IMR-90 (cell line): ENCODE measurements around the gene PDE4DIP.
"Not testable (repeated sequence)": the region's sequence is repeated elsewhere in the genome, so short reads cannot be mapped to it uniquely, and the experiment has no call there.

Source experiments
- BHLHE40 ChIP-seq: fragments of 150-350 bp; IDR thresholded peaks from 2 replicates; pipeline ENCODE4 v1.6.1; 2016; ENCODE audit warnings: mild to moderate bottlenecking, low read depth, low read length
- CEBPB ChIP-seq: IDR thresholded peaks from 2 replicates; pipeline ENCODE4 v1.6.1; 2012; ENCODE audit warnings: low read depth, low read length, improper control_type of control experiment
- CHD1 ChIP-seq: IDR thresholded peaks from 2 replicates; pipeline ENCODE4 v1.6.1; 2012; ENCODE audit warnings: low read depth, low read length, improper control_type of control experiment
- MAZ ChIP-seq: IDR thresholded peaks from 2 replicates; pipeline ENCODE4 v1.6.1; 2012; ENCODE audit warnings: low read depth, mild to moderate bottlenecking, low read length, improper control_type of control experiment, moderate library complexity, borderline replicate concordance
- POLR2A ChIP-seq: IDR thresholded peaks from 2 replicates; pipeline ENCODE4 v1.6.1; 2012; ENCODE audit warnings: mild to moderate bottlenecking, low read depth, low read length
- SMC3 ChIP-seq: fragments of 150-350 bp; IDR thresholded peaks from 2 replicates; pipeline ENCODE4 v1.6.1; 2016; ENCODE audit warnings: low read depth, mild to moderate bottlenecking, antibody characterized with exemption, low read length, moderate library complexity
- TF ChIP-seq, protein P1 (sequence below): conservative IDR thresholded peaks from 2 replicates; pipeline ENCODE4 v1.5.1; 2012; ENCODE audit warnings: mild to moderate bottlenecking, low read depth, low read length, improper control_type of control experiment

DNA sequence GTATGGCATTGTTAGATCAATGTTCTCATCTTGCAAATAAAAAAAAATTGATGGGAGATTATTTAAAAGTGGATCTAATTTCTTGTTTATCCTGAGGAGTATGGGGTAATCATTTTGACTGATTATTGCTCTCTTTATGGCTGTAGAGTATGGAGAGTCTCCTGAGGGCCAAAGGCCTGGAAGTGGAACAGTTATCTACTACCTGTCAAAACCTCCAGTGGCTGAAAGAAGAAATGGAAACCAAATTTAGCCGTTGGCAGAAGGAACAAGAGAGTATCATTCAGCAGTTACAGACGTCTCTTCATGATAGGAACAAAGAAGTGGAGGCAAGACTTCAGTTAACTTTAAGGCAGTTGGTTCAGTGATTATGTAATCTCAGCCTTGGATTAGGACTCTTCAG lies 123.4 kb downstream of the PDE4DIP start:
- TF ChIP-seq MAZ, CHD1, BHLHE40, SMC3, POLR2A, CEBPB: not testable (repeated sequence)
- TF ChIP-seq, protein P1, sequence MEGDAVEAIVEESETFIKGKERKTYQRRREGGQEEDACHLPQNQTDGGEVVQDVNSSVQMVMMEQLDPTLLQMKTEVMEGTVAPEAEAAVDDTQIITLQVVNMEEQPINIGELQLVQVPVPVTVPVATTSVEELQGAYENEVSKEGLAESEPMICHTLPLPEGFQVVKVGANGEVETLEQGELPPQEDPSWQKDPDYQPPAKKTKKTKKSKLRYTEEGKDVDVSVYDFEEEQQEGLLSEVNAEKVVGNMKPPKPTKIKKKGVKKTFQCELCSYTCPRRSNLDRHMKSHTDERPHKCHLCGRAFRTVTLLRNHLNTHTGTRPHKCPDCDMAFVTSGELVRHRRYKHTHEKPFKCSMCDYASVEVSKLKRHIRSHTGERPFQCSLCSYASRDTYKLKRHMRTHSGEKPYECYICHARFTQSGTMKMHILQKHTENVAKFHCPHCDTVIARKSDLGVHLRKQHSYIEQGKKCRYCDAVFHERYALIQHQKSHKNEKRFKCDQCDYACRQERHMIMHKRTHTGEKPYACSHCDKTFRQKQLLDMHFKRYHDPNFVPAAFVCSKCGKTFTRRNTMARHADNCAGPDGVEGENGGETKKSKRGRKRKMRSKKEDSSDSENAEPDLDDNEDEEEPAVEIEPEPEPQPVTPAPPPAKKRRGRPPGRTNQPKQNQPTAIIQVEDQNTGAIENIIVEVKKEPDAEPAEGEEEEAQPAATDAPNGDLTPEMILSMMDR: not testable (repeated sequence)
